ENCODE data around the gene IFNA10. TPM values are rescaled to one million over a fixed set of nuclear protein-coding genes. Genes with fewer than 3 reads are reported as not detected.
"Not testable (repeated sequence)": the region's sequence is repeated elsewhere in the genome, so short reads cannot be mapped to it uniquely, and the experiment has no call there.

The IFNA10 gene
- total and polyA plus RNA-seq, 9 donors = not detected

- no peak for DNase-seq
- H3K27me3 ChIP-seq = no peaks in the 10 kb centered on the region
- no peak within 1 kb of the TSS for H3K27ac ChIP-seq
- intact Hi-C loops (cut with DNase I) = no loop called here
- TF ChIP-seq EP300 (IDR thresholded peaks at IDR 0.05) = no peak
- TF ChIP-seq CTCF (IDR thresholded peaks at IDR 0.05) = no peak
- TF ChIP-seq POLR2A (IDR thresholded peaks at IDR 0.05) = no peak
- no peaks in the 10 kb centered on the region for H3K36me3 ChIP-seq
- H3K4me3 ChIP-seq = no peak within 1 kb of the TSS
- no peaks in the 10 kb centered on the region for H3K4me1 ChIP-seq (ENCODE audit: insufficient read depth)
- 60 to 62% (median 61%) methylated on average over 2 of the region's 2 CpGs for WGBS, 3 donors
- no peaks in the 10 kb centered on the region for H3K9me3 ChIP-seq
Observed at GRCh38 chr9:21228122-21228521, 21.2 kb upstream of the IFNA10 start, which contains the start of gene IFNA17. Gene IFNA17, minus strand, starts transcription at chr9:21228222. Its CDS starts 49 bp downstream, at chr9:21228173.

- H3K9me3 ChIP-seq; H3K4me3 ChIP-seq; DNase-seq; intact Hi-C loops (cut with DNase I); H3K27me3 ChIP-seq; H3K4me1 ChIP-seq (ENCODE audit: insufficient read depth); H3K27ac ChIP-seq; H3K36me3 ChIP-seq: not testable (repeated sequence)
- 72 to 92% (median 88%) methylated on average over 1 of the region's 1 CpG for WGBS, 3 donors
Observed at GRCh38 chr9:21217211-21217610, 10.3 kb upstream of the IFNA10 start, which contains the start of gene IFNA16. Gene IFNA16, minus strand, starts transcription at chr9:21217311. Its CDS starts 6 bp downstream, at chr9:21217305.

- WGBS, 3 donors = 43 to 51% (median 45%) methylated on average over 5 of the region's 5 CpGs
- H3K27me3 ChIP-seq; DNase-seq; H3K9me3 ChIP-seq; H3K36me3 ChIP-seq; H3K27ac ChIP-seq; intact Hi-C loops (cut with DNase I); H3K4me1 ChIP-seq (ENCODE audit: insufficient read depth); H3K4me3 ChIP-seq: not testable (repeated sequence)
Observed at GRCh38 chr9:21213411-21214326, 6.7 kb upstream of the IFNA10 start.

GRCh38 chr9:21212160-21212559 lies 5.2 kb upstream of the IFNA10 start:
- H3K27me3 ChIP-seq; H3K9me3 ChIP-seq; intact Hi-C loops (cut with DNase I); H3K4me3 ChIP-seq; H3K27ac ChIP-seq; H3K4me1 ChIP-seq (ENCODE audit: insufficient read depth); DNase-seq; H3K36me3 ChIP-seq: not testable (repeated sequence)
- 51 to 60% (median 55%) methylated on average over 1 to 2 of the region's 2 CpGs for WGBS, 3 donors

GRCh38 chr9:21210782-21211181 lies 3.8 kb upstream of the IFNA10 start:
- H3K36me3 ChIP-seq; H3K27me3 ChIP-seq; H3K9me3 ChIP-seq; DNase-seq; H3K4me1 ChIP-seq (ENCODE audit: insufficient read depth); intact Hi-C loops (cut with DNase I); H3K27ac ChIP-seq; H3K4me3 ChIP-seq: not testable (repeated sequence)
- 82 to 95% (median 89%) methylated on average over 2 of the region's 2 CpGs for WGBS, 3 donors

GRCh38 chr9:21210311-21210710 lies 3.4 kb upstream of the IFNA10 start:
- Histone ChIP-seq H3K36me3 (no peaks in the 10 kb centered on the region), H3K9me3 (no peaks in the 10 kb centered on the region), H3K4me3 (no peak overlapping the region), H3K4me1 (ENCODE audit: insufficient read depth) (no peaks in the 10 kb centered on the region), H3K27me3 (no peaks in the 10 kb centered on the region), H3K27ac (no peak overlapping the region)
- TF ChIP-seq EP300 (IDR thresholded peaks at IDR 0.05) (no peak), CTCF (IDR thresholded peaks at IDR 0.05) (no peak), POLR2A (IDR thresholded peaks at IDR 0.05) (no peak)
- DNase-seq = no peak
- intact Hi-C loops (cut with DNase I) = no loop called here
- 91 to 93% (median 92%) methylated on average over 6 to 7 of the region's 7 CpGs for WGBS, 3 donors
